ENCODE measurements around the gene NRAP. TPM values are rescaled to one million over a fixed set of nuclear protein-coding genes. Genes with fewer than 3 reads are reported as not detected.

The NRAP gene
- total RNA-seq, 6 donors from 2014 or later = 0.11 TPM; not detected in 5

DNA sequence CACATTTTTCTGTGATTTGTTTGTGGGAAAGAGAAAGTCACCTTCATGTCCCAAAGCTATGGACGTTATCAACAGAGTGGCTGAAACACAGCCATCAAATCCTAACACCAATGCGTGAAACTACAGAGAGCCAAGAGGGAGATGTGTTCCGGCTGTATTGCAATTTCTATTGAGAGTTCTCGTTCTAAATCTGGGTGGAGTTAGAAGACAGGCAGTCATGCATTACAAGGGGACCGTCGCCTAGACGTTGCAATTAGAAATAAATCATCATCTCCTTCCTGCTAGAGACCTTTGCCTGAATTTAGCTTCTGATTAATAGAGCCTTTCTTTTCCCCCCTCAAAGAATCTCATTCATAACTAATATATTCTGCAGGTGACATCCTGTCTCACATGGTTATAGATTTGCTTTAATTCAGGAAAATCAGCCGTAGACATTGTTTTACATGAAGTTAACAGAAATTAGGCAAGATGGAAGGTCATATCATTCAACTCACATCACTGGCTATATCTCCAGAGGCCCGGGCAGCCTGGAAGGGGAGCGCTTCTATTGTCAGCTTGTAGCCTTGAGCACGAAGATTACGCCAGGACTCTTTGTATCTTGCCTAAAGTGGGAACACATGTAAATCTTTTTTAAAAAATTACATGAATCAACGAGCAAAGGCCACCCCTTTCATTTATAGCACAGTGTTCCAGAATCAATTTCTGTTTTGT lies 58.4 kb downstream of the NRAP start:
- 70 to 78% methylated on average over 13 of the region's 13 CpGs for WGBS, 2 donors
- H3K4me1 ChIP-seq = no peaks in the 10 kb centered on the region
- H3K4me3 ChIP-seq = no peak overlapping the region
- TF ChIP-seq, protein P1, sequence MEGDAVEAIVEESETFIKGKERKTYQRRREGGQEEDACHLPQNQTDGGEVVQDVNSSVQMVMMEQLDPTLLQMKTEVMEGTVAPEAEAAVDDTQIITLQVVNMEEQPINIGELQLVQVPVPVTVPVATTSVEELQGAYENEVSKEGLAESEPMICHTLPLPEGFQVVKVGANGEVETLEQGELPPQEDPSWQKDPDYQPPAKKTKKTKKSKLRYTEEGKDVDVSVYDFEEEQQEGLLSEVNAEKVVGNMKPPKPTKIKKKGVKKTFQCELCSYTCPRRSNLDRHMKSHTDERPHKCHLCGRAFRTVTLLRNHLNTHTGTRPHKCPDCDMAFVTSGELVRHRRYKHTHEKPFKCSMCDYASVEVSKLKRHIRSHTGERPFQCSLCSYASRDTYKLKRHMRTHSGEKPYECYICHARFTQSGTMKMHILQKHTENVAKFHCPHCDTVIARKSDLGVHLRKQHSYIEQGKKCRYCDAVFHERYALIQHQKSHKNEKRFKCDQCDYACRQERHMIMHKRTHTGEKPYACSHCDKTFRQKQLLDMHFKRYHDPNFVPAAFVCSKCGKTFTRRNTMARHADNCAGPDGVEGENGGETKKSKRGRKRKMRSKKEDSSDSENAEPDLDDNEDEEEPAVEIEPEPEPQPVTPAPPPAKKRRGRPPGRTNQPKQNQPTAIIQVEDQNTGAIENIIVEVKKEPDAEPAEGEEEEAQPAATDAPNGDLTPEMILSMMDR (IDR thresholded peaks at IDR 0.05) = no peak
- TF ChIP-seq POLR2AphosphoS5 (IDR thresholded peaks at IDR 0.05) (no peak), POLR2A (IDR thresholded peaks at IDR 0.05) (no peak), EP300 (IDR thresholded peaks at IDR 0.05) (no peak)
- no peaks in the 10 kb centered on the region for H3K9me3 ChIP-seq
- H3K27me3 ChIP-seq = no peaks in the 10 kb centered on the region
- ATAC-seq (ENCODE audit: low FRiP score in 2 of 2) (no peak), DNase-seq (no peak)
- no peak overlapping the region for H3K27ac ChIP-seq
- H3K36me3 ChIP-seq = no peaks in the 10 kb centered on the region

DNA sequence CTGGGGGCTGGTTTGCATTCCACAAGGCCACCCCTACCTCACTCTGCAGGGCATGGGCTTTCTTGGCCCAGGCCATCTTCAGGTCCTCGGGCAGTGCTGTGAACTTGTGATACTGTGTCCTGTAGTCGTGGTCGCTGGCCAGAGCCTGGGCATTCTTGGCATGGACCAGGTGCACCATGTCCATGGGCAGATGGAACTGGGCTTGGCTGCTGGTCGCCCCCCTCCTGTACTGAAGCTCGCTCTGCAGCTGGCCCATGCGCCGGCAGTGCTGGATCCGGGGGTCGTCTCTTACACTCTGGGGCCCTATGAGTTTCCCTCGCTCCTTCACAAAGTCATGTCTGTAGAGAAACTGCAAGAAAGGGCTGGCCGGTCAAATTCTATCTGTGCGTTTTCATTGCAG lies 59.3 kb downstream of the NRAP start:
- Histone ChIP-seq H3K27me3 (no peaks in the 10 kb centered on the region), H3K4me3 (no peak overlapping the region), H3K9me3 (no peaks in the 10 kb centered on the region), H3K36me3 (no peaks in the 10 kb centered on the region), H3K4me1 (no peaks in the 10 kb centered on the region), H3K27ac (no peak overlapping the region)
- 93% methylated on average over 12 of the region's 12 CpGs for WGBS, 2 donors
- DNase-seq = no peak
- no peak for ATAC-seq (ENCODE audit: low FRiP score in 2 of 2)
- TF ChIP-seq EP300 (IDR thresholded peaks at IDR 0.05) = no peak
- TF ChIP-seq POLR2A (IDR thresholded peaks at IDR 0.05) = no peak
- TF ChIP-seq POLR2AphosphoS5 (IDR thresholded peaks at IDR 0.05) = no peak

DNA sequence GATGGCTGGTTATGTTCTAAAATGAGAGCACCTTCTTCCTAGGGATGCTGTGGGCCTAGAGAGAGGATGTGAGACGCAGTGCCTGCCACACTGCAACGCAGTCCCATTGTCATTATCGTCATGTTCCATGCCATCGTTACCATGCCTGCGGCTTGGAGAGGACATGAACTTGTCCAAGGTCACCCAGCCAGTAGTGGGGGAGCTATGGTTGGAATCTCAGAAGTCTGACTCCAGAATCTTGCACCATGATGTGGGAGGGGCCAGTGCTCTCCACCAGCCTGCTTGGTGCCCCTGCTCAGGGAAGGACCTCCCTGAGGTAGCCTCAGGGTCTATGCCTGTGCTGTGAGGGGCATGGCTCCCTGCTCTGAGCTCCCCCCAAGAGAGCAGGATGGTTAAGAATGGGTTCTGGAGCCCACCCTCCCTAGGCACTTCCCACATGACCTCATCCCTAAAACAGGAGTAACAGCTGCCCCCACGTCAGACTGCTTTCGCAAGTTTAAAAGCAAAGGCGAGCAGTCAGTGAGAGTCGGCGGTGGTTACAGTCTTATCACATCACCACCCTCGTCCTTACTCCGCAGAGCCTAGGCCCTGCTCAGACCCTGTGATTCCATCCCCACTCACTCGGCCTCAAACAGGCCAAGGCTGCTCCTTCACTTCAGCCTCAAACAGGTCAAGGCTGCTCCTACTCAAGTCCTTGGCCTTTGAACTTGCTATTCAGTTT lies 60.6 kb downstream of the NRAP start:
- ATAC-seq (ENCODE audit: low FRiP score in 2 of 2) (no peak), DNase-seq (no peak)
- Histone ChIP-seq H3K36me3 (no peaks in the 10 kb centered on the region), H3K9me3 (no peaks in the 10 kb centered on the region), H3K27me3 (no peaks in the 10 kb centered on the region), H3K4me3 (no peak overlapping the region), H3K27ac (no peak overlapping the region), H3K4me1 (no peaks in the 10 kb centered on the region)
- TF ChIP-seq EP300 (IDR thresholded peaks at IDR 0.05) (no peak), POLR2A (IDR thresholded peaks at IDR 0.05) (no peak), POLR2AphosphoS5 (IDR thresholded peaks at IDR 0.05) (no peak)
- TF ChIP-seq, protein P1 (IDR thresholded peaks at IDR 0.05) = no peak
- 82 to 83% methylated on average over 13 of the region's 13 CpGs for WGBS, 2 donors

DNA sequence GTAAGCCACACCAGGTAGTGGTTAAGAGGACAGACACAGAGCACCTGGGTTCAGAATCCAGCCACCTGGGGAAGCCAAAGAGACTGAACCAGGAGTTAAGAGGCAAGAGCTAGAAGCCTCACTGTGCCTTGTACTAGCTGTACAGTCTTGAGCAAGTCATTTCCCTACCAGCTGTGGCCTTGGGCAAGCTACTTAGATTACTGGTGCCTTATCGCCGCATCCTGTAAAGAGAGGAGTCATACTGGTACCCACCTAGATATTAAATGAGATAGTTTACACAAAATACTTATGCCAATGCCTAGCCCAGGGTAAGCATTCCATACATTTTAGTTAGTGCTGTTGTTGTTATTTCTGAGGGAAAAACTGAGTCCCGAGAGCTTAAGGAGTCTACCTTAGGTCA lies 63.3 kb downstream of the NRAP start:
- Histone ChIP-seq H3K36me3 (no peaks in the 10 kb centered on the region), H3K27ac (no peak overlapping the region), H3K27me3 (no peaks in the 10 kb centered on the region), H3K4me3 (no peak overlapping the region), H3K9me3 (no peaks in the 10 kb centered on the region), H3K4me1 (no peaks in the 10 kb centered on the region)
- DNase-seq = no peak
- TF ChIP-seq POLR2A (IDR thresholded peaks at IDR 0.05) = no peak
- TF ChIP-seq, protein P1 (IDR thresholded peaks at IDR 0.05) = no peak
- no peak for TF ChIP-seq POLR2AphosphoS5 (IDR thresholded peaks at IDR 0.05)
- no peak for TF ChIP-seq EP300 (IDR thresholded peaks at IDR 0.05)
- WGBS, 2 donors = 84 to 90% methylated on average over 3 of the region's 3 CpGs
- no peak for ATAC-seq (ENCODE audit: low FRiP score in 2 of 2)

DNA sequence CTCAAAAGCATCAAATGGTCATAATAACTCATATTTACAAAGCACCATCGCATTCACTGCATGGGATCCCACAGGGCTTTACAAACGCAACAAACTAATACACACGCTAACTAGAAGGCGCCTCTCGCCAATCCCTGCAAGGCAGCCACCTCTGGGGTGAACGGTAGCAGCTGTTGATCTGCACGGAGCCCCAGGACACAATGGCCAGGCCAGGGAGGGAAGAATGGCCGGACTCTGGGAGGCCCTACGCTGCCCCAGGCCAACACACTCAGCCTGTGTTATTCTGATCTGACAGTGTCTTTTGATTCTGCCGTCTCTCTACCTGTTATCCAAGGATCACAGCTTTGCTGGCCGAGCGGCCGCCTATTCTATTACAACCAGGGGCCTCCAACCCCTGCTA lies 69.2 kb downstream of the NRAP start:
- WGBS, 2 donors = 81 to 90% methylated on average over 12 to 13 of the region's 13 CpGs
- Histone ChIP-seq H3K9me3 (no peaks in the 10 kb centered on the region), H3K4me3 (no peak overlapping the region), H3K4me1 (no peaks in the 10 kb centered on the region), H3K36me3 (no peaks in the 10 kb centered on the region), H3K27ac (no peak overlapping the region), H3K27me3 (no peaks in the 10 kb centered on the region)
- DNase-seq = no peak
- no peak for TF ChIP-seq EP300 (IDR thresholded peaks at IDR 0.05)
- ATAC-seq (ENCODE audit: low FRiP score in 2 of 2) = no peak
